GM13977 (cell line): Measurements from ENCODE around the gene PTGS1.
A peak's percentile ranks its signal among the peaks of the same experiment; 100 is the strongest.

Experiments used
- DNase-seq: peaks from one replicate; pipeline ENCODE4 v3.0.0; 2012; ENCODE audit warnings: low spot score
- CTCF ChIP-seq: IDR thresholded peaks from 2 replicates; pipeline ENCODE4 v1.5.1; 2012; ENCODE audit warnings: mild to moderate bottlenecking, control low read depth; ENCODE audit not compliant: insufficient read depth; ENCODE audit errors: extremely low read depth, missing control alignments
- in situ Hi-C: fragments of 300-500 bp; cut with MboI; formaldehyde crosslinking; loops from one replicate; pipeline ENCODE4 v1.12.0; 2022; ENCODE audit warnings: low sequenced_read_pairs, low pct_unique_long_range_greater_than_20kb, mixed read lengths, inconsistent platforms; ENCODE audit not compliant: unreplicated experiment

Gene PTGS1

GRCh38 chr9:122396614-122397148 lies 25.9 kb downstream of the PTGS1 start:
- no peak for DNase-seq
- in situ Hi-C loops, result no loop called here
- no peak for TF ChIP-seq CTCF

GRCh38 chr9:122397749-122398148 lies 26.9 kb downstream of the PTGS1 start:
- in situ Hi-C loops, result no loop called here
- peak; percentile 1 for DNase-seq

GRCh38 chr9:122398371-122398924 lies 27.6 kb downstream of the PTGS1 start:
- DNase-seq, result no peak
- in situ Hi-C loops, result no loop called here
- no peak for TF ChIP-seq CTCF

More at GRCh38 chr9:122397749-122398148, 26.9 kb downstream of the PTGS1 start:
- TF ChIP-seq CTCF, result no peak

GRCh38 chr9:122401896-122402295 lies 31.1 kb downstream of the PTGS1 start:
- no peak for DNase-seq
- in situ Hi-C loops, result no loop called here
- no peak for TF ChIP-seq CTCF

GRCh38 chr9:122402403-122402871 lies 31.6 kb downstream of the PTGS1 start:
- in situ Hi-C loops, result no loop called here
- DNase-seq, result no peak
- no peak for TF ChIP-seq CTCF

GRCh38 chr9:122402874-122403273 lies 32.0 kb downstream of the PTGS1 start:
- in situ Hi-C loops, result no loop called here
- no peak for TF ChIP-seq CTCF
- no peak for DNase-seq
